ENCODE data around the gene SETD1A.
A peak's percentile ranks its signal among the peaks of the same experiment; 100 is the strongest.

The SETD1A gene

DNA sequence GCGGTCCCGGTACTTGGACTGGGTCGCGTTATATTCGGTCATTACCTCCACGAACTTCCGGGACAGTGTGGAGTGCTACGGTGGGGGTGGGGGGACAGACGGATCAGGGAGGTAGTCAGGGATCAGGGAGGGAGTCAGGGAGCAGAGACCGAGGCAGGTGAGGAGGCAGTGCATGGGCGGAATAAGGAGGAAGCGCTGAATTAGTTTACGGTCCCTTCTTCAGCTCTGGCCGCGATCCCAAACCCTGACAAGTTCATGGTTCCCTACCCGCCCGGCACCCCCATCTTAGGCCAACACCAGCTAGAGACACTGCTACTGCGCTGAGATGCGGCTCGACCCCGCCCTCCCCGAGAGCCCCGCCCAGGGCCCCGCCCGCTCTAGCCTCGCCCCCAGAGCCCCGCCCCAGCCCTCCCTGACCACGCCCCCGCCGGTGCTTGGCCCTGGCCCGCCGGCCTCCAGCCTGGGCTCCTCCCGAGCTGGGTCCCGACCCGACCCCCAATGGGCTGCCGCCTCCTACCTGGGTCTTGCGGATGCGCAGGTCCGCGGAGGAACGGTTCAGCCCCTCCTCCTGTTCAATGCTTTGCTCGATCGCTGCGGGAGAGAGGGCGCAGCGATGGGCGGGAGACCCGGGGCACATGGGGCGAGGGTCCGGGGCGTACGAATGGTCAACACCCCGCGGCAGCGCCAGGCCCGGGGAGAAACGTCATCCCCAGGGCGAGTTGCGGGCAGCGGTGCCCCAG, 39.6 kb downstream of the SETD1A start:
- peak in 23 of 56 donors; percentile 7 to 63 (median 29) for DNase-seq

DNA sequence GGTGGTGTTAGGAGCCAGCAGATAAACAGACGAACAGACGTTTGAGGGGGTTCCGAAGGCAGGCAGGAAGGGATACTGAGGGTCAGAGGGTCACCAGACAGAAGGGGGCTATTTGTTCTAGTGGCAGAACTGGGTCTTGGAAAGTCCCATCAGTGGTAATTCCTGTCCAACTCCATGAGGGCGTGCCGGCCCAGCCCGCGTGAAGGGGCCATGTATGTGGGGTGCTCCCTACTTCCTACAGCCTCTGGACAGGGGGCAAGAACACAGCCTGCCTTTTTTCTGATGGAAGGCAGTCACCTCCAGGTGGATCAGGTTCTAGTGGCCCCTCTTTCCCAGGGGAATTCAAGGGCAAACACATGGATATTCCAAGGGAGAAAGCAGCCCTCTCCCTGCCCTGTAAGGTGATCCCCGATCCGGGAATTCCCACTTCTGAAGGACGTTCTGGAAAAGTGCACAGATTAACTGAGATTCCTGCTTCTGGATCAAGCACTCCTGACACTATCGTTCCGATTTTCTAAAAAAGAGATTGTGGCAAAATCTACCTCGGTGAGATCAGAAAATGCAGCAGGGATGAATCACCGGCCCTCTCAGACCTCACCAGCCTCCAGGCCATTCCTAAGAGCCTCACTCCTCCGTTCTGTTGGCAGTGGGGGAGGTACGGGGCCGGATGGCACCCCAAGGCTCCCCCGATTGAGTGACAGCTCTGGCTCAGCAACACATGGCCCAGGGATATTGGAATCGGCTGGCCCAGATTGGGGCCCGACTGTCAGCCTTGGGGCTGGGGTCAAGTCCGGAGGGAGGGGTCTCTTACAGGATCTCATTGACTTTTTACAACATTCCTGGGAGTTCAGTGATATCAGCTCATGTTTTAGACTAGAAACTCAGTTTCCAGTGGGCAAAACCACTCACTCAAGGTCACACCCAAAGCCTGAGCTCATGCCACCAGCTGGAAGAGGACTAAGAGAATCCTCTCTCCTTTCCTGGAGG, 40.5 kb downstream of the SETD1A start:
- DNase-seq = no peak

DNA sequence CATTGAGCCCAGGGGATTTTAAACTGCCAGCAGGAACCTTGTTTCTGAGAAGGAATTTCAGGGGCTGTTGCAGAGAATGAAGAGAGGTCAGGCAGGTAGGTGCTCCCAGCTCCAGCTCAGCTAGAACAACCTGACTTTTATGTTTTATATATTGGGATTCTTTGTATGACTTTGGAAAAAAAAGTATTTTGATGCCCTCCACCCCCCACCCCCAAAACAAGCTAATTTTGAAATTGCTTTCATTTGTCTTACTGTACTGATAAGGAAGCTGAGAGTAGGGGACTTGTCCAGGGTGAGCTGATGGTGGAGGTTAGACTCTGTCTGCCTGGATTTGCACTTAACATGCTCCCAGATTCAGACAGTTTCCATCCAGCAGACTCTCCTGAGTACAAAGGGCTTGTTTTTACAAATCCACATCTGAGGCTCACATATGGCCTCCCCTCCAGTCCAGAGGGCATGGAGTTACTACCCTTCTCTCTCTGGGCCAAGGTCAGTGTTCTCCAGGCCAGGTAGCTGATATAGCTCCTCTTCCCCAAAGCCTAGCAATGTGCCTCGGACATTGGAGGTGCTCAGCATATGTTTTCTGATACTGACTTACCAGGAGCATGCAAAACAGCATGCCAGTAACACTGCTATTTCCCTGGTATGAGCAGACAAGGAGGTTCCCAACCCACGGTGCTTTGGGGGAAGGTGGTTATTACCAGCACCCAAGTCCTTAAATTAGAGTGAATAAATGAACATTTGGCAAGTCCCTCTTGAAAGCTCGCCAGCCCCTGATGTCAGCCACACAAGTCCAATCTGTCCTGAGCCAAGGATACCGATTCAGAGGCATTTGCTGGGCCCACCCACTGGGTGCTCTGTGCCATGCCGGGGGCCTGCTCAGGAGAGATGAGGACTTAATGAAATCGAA, 41.6 kb downstream of the SETD1A start:
- DNase-seq = peak in 2 of 56 donors; percentile 14 to 21

DNA sequence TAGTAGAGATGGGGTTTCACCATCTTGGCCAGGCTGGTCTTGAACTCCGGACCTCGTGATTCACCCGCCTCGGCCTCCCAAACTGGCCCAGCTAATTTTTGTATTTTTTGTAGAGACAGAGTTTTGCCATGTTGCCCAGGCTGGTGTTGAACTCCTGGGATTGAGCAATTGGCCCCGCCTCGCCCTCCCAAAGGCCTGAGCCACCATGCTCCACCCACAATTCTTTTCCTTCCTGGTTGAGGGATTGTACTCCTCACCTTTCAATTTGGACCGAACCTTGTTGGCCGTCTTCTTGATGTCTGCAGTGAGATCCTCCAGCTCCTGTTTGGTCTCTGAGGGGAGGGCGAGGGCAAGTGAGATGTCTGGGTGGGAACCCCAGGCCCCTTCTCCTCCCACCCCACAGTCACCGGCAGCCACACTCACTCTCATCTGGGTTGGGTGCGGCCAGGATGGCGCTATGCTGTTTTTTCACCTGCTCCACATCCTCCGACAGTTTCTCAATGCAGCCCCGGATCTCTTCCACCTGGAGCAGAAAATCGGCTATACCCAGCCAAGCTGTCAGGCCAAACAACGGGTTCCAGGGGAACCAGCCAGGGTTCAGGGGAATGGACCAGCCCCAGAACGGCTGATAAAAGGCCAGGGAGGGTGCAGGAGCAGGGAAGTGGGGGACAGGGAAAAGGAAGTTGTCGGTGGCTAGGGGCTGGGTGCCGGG, 43.3 kb downstream of the SETD1A start:
- DNase-seq = no peak

GRCh38 chr16:31001507-31002249, 44.1 kb downstream of the SETD1A start:
- no peak for DNase-seq

DNA sequence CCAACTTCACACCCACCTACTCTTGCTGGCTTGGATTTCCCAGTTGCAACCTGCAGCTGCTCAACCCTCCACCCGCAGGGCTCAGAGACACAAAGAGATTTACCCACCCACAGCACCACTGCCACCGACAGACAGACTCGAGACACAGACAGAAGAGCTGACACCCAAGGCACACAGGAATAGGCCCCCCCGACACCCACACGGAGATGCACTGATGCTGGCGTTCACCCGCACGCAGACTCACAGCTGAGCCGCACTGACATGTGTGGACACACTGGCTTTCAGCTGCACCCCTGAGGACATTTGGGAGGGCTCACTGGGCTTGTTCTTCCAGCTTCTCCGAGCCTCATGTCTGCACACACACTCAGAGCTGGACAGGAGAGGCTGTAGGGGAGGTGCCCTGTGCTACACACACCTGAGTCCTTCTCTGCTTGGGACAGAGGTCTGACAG, 44.7 kb downstream of the SETD1A start:
- DNase-seq = peak in 25 of 56 donors; percentile 8 to 80 (median 47)

DNA sequence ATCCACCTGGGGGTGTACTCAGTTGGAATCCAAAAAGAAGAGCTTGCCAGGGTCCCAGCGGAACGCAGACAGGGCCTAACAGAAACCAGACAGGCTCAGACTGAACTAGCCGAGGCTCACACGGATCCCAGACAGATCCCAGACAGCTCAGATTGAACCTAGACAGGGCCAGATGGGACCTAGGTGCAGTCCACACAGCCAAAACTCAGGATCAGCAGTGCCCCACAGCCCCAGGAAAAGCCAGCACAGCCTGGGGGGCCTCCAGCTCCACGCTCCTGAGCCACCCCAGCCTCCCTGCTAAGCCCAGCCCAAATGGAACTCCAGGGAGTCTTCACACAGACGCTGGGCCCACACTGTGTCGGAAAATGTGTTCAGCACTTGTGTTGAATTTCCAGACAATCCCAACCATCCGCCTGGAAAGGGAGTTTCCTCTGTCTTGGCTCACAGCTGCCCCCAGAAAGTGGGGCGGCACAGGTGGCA, 45.3 kb downstream of the SETD1A start:
- no peak for DNase-seq

- DNase-seq = no peak
Observed at GRCh38 chr16:31003744-31004143, 46.2 kb downstream of the SETD1A start.

DNA sequence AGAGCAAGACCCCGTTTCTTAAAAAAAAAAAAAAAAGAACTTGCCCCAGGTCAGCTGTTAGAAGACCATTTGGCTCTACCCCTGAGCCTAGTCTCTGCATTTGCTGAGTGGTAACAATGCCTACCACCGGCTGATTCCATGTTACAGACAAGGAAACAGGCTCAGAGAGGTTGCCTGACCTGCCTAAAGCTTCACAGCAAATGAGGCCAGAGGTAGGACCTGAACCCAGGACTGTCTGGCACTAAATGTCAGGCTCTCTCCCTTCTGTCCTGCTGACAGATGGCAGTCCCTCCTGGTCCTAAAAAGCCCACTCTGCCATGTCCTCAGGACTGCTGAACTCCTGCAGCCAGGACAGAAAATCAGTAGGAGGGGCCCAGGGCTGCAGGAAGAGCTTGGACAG, 47.1 kb downstream of the SETD1A start:
- DNase-seq = no peak

GRCh38 chr16:31005350-31006085, 48.0 kb downstream of the SETD1A start:
- DNase-seq = no peak

DNA sequence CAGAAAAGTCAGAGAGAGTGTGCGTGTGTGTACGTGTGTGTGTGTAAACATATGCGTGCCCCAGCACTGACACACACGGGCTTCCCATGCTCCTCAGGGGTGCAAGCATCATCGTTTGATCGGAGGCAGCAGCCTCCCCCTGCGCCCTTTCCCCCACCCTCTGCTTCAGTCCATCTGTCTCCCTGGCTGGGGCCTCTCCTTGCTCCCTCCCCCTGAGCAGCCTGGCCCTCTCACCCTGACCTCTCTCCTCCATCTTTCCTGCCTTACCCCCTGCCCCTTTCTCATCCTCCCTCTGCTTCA, 48.5 kb downstream of the SETD1A start:
- DNase-seq = no peak

GRCh38 chr16:31006589-31006988, 49.0 kb downstream of the SETD1A start:
- no peak for DNase-seq

- no peak for DNase-seq
Observed at GRCh38 chr16:31007684-31008083, 50.1 kb downstream of the SETD1A start.

- peak in 1 of 56 donors; percentile 33 for DNase-seq
Observed at GRCh38 chr16:31008149-31008548, 50.6 kb downstream of the SETD1A start.

DNA sequence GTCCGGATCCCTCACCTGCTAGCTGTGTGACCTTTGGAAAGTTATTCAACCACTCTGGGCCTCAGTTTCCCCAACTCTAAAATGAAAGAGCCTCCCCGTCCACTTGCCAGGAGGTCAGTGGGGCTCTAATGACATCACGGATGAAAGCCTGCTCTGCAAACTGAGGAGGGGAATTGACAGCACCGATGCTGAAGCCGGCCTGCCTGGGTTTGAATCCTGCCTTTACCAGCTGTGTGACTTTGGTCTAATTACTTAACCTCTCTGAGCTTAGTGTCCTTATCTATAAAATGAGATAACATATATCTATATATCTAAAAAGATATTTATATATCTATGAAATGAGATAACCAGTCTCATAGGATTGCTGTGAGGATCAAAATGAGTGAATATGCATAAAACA, 51.0 kb downstream of the SETD1A start:
- DNase-seq = no peak

GRCh38 chr16:31009120-31009519, 51.6 kb downstream of the SETD1A start:
- no peak for DNase-seq

DNA sequence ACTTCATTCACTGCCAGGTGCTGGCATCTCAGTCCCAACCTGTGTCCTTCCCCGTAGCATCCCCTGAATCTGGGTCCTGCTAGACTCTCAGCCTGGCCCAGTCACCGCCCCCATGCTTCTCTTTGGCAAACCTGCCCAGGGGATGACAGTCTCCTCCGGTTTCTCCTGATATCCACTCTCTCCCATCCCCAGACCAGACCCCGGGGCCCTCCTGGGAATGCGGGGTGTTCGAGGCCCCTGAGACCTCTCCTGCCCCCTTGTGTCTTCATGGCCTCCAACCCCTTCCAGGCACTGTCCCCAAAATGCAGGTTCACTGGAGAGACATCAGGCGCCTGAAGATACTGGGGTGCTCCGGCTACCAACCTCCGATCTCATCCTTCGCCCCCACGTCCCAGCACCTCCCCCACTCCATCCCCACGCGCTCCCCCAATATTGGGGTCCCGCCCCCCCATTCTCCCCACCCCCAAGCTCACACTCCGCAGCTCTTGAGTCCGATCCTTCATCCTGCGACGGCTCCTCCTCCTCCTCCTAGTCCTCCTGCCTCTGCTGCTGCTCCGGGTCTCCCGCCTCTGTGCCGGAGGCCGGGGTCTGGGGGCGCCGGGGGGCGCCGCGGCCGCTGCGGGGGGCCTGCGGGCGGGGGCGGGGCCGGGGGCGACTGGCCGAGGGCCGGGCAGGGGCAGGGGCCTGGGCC, 52.5 kb downstream of the SETD1A start:
- peak in 1 of 56 donors; percentile 55 for DNase-seq

DNA sequence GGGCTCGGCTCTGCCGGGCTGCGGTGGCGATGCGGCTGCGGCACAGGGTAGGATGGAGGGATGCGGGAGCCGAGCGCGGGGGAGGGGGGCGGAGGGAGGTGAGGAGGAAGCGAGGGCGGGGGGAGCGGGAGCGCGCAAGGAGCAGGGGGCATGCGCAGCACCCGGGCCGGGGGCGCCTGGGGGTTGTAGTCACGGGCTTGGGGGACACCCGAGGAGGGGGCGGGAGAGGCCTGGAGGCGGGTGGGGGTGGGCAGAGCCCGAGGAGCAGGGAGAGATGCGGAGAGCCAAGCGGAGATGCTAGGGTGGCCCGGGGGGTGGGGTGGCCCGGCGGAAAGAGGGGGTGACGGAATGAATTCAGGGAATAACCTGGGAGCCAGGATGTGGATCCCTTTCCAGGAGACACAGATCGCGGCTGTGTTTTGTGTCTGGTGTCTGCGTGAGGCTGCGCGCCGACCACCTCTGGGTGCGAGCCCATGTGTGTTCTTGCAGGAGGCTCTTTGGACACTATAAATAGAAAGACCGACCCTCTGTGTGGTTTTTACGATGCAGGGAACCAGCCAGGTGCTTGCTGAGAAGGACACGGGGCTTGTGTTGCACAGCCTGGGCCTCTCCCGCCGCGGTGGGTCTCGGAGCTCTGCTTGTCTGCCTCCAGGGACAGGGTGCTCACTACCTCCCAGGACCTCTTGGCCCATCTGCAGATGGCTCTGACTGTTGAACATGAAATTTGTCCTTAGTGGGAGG, 53.2 kb downstream of the SETD1A start, which contains the start of gene STX1B:
TSS of gene STX1B (minus strand) at position 54 of the 741 bp plus-strand sequence. CDS start 242 bp downstream, outside the sequence.
- DNase-seq = peak in 44 of 56 donors; percentile 8 to 84 (median 53)
